PC-9 (cell line): ENCODE data around the gene VPS50. TPM values are rescaled to one million over a fixed set of nuclear protein-coding genes. Genes with fewer than 3 reads are reported as not detected.

Source experiments
- BruUV-seq: library from RNA; stranded (reverse); fragments of 400-500 nt; replicated peaks from 2 replicates; lab custom pipeline; 2021; lab: Mats Ljungman, UMichigan
- CTCF ChIA-PET: fragments of 300-600 bp; sonication (Branson Sonifier 250); formaldehyde crosslinking; loops from one replicate; lab custom pipeline; 2022; ENCODE audit warnings: antibody characterized with exemption; lab: Charles Lee
- POLR2A ChIA-PET: fragments of 300-600 bp; sonication (Branson Sonifier 250); formaldehyde crosslinking; loops from one replicate; lab custom pipeline; 2022; ENCODE audit warnings: antibody characterized with exemption; ENCODE audit not compliant: unreplicated experiment; lab: Charles Lee
- DNase-seq, 2 experiments: peaks; one replicate each; pipeline versions ENCODE4 v3.0.0 to v3.0.0-alpha.2; 2015 to 2022; ENCODE audit warnings: mixed read lengths in 1 of 2
- H2AFZ ChIP-seq: fragments of 200-600 bp; sonication (generic); 2 replicates; pipeline ENCODE4 v1.8.1; 2017; ENCODE audit warnings: antibody characterized with exemption
- H3F3A ChIP-seq: fragments of 200-600 bp; sonication (generic); 2 replicates; pipeline ENCODE4 v1.8.1; 2017; ENCODE audit warnings: antibody characterized with exemption, mild to moderate bottlenecking, low read depth; ENCODE audit not compliant: insufficient read depth
- H3K27ac ChIP-seq: fragments of 200-600 bp; sonication (generic); 2 replicates; pipeline ENCODE4 v1.6.1; 2016; ENCODE audit warnings: mixed run types
- H3K27me3 ChIP-seq: fragments of 200-600 bp; sonication (generic); 2 replicates; pipeline ENCODE4 v1.6.1; 2016; ENCODE audit warnings: low read depth, mixed run types; ENCODE audit not compliant: insufficient read depth
- H3K36me3 ChIP-seq: fragments of 200-600 bp; sonication (generic); 2 replicates; pipeline ENCODE4 v1.6.1; 2016; ENCODE audit warnings: low read depth, mixed run types
- H3K4me1 ChIP-seq: fragments of 200-600 bp; sonication (generic); replicated peaks from 2 replicates; pipeline ENCODE4 v1.6.1; 2016; ENCODE audit warnings: mixed run types; ENCODE audit not compliant: insufficient read depth
- H3K4me2 ChIP-seq: fragments of 200-600 bp; sonication (generic); 2 replicates; pipeline ENCODE4 v1.6.1; 2017; ENCODE audit warnings: mixed run types
- H3K4me3 ChIP-seq: fragments of 200-600 bp; sonication (generic); 2 replicates; pipeline ENCODE4 v1.6.1; 2016; ENCODE audit warnings: mixed run types
- H3K79me2 ChIP-seq: fragments of 200-600 bp; sonication (generic); 2 replicates; pipeline ENCODE4 v1.6.1; 2017; ENCODE audit warnings: low read depth, mixed run types
- H3K9me2 ChIP-seq: fragments of 200-600 bp; sonication (generic); 2 replicates; pipeline ENCODE4 v1.8.1; 2017; ENCODE audit warnings: mild to moderate bottlenecking; ENCODE audit not compliant: insufficient read depth
- H3K9me3 ChIP-seq: fragments of 200-600 bp; sonication (generic); 2 replicates; pipeline ENCODE4 v1.8.1; 2016; ENCODE audit warnings: low read depth; ENCODE audit not compliant: insufficient read depth
- H4K20me1 ChIP-seq: fragments of 200-600 bp; sonication (generic); 2 replicates; pipeline ENCODE4 v1.8.1; 2017; ENCODE audit not compliant: insufficient read depth
- CTCF ChIP-seq: fragments of 200-600 bp; sonication (generic); conservative IDR thresholded peaks from 2 replicates; pipeline ENCODE4 v1.6.1; 2017; ENCODE audit warnings: mixed run types, antibody characterized with exemption, mild to moderate bottlenecking, moderate library complexity
- EZH2 ChIP-seq: fragments of 200-600 bp; sonication (generic); IDR thresholded peaks from 2 replicates; pipeline ENCODE4 v1.8.0; 2017; ENCODE audit warnings: antibody characterized with exemption, low read depth
- intact Hi-C: fragments of 100-400 bp; cut with micrococcal nuclease; formaldehyde crosslinking; loops from one replicate; pipeline ENCODE4 v1.10.0; 2022; ENCODE audit not compliant: unreplicated experiment
- total RNA-seq: library from RNA; stranded (reverse); gene quantifications from 2 replicates; pipeline ENCODE4 v1.2.3, GENCODE V29; 2021

VPS50 gene
- total RNA-seq, 1 experiment from 2014 or later: 32.2 TPM

GRCh38 chr7:93228302-93228701 is 3.9 kb upstream of the VPS50 start:
- H3K27ac ChIP-seq: no peak overlapping the region
- no peaks in the 10 kb centered on the region for H3K27me3 ChIP-seq
- no peaks in the 10 kb centered on the region for H3K36me3 ChIP-seq
- no peak for TF ChIP-seq EZH2
- TF ChIP-seq CTCF: peak; percentile 90
- POLR2A ChIA-PET: no interaction called here
- H3F3A ChIP-seq: peaks cover 11% of the 10 kb centered on the region; the same call in 1 of the 2 replicates
- H3K9me3 ChIP-seq: no peaks in the 10 kb centered on the region
- no peaks in the 10 kb centered on the region; the same call in 1 of the 2 replicates for H3K9me2 ChIP-seq
- no TSS peak for BruUV-seq
- DNase-seq: peak in 1 of 2 experiments; percentile 64
- CTCF ChIA-PET: no interaction called here
- intact Hi-C loops: loop anchor here (1.0 to 10.0 kb wide), 3 partner anchors 174 to 607 kb away; no protein-coding TSS in a partner anchor
- H2AFZ ChIP-seq: no peak overlapping the region
- H4K20me1 ChIP-seq: no peaks in the 10 kb centered on the region
- H3K4me1 ChIP-seq: peaks cover 14% of the 10 kb centered on the region; the same call in 1 of the 2 replicates
- no peak overlapping the region for H3K4me2 ChIP-seq
- H3K4me3 ChIP-seq: no peak overlapping the region
- peaks cover 7% of the 10 kb centered on the region for H3K79me2 ChIP-seq

- BruUV-seq: no TSS peak
- peaks cover 11% of the 10 kb centered on the region; the same call in 1 of the 2 replicates for H3F3A ChIP-seq
- H3K36me3 ChIP-seq: no peaks in the 10 kb centered on the region
- peak overlapping the region; percentile 92 for H3K4me2 ChIP-seq
- CTCF ChIA-PET: interaction anchor here (0.7 to 1.6 kb wide), 2 partner anchors 703 to 1116 kb away, joined by 3 to 4 read pairs; partner anchors contain the start of gene RBM48
- H3K79me2 ChIP-seq: peaks cover 27% of the 10 kb centered on the region
- TF ChIP-seq EZH2 (no peak), CTCF (no peak)
- peak overlapping the region; percentile 85 for H2AFZ ChIP-seq
- H4K20me1 ChIP-seq: no peaks in the 10 kb centered on the region
- H3K4me1 ChIP-seq: peaks cover 14% of the 10 kb centered on the region; the same call in 1 of the 2 replicates
- intact Hi-C loops: loop anchor here (5.0 kb wide), 3 partner anchors 394 to 769 kb away; partner anchors contain the start of genes CDK6, PEX1 and RBM48
- H3K4me3 ChIP-seq: peak overlapping the region; percentile 70
- peak overlapping the region; percentile 86 for H3K27ac ChIP-seq
- H3K9me3 ChIP-seq: no peaks in the 10 kb centered on the region
- POLR2A ChIA-PET: interaction anchor here (0.5 to 0.8 kb wide), 3 partner anchors 114 to 356 kb away, joined by 3 to 11 read pairs (median 4); no protein-coding TSS in a partner anchor
- no peaks in the 10 kb centered on the region for H3K9me2 ChIP-seq
- DNase-seq: peak in 1 of 2 experiments; percentile 54
- no peaks in the 10 kb centered on the region for H3K27me3 ChIP-seq
These were observed 907 bp upstream of the VPS50 start for GRCh38 chr7:93231259-93231658.

- Histone ChIP-seq H3K4me3 (peak overlapping the region; percentile 70), H3F3A (peaks cover 11% of the 10 kb centered on the region; the same call in 1 of the 2 replicates), H3K79me2 (peaks cover 27% of the 10 kb centered on the region), H3K27me3 (no peaks in the 10 kb centered on the region), H3K4me1 (peaks cover 14% of the 10 kb centered on the region; the same call in 1 of the 2 replicates), H3K9me2 (no peaks in the 10 kb centered on the region), H3K27ac (no peak overlapping the region), H4K20me1 (no peaks in the 10 kb centered on the region), H3K36me3 (no peaks in the 10 kb centered on the region), H2AFZ (peak overlapping the region; percentile 85), H3K9me3 (no peaks in the 10 kb centered on the region), H3K4me2 (peak overlapping the region; percentile 84)
- ChIA-PET CTCF (interaction anchor here (1.1 to 1.6 kb wide), 2 partner anchors 116 to 704 kb away, joined by 4 to 5 read pairs; partner anchors contain the start of gene RBM48), POLR2A (interaction anchor here (0.5 to 0.8 kb wide), 5 partner anchors 9 to 1068 kb away, joined by 4 to 9 read pairs (median 4); partner anchors contain the start of genes ANKIB1 and KRIT1)
- no peak for DNase-seq
- TSS peak; percentile 44 for BruUV-seq
- TF ChIP-seq CTCF (no peak), EZH2 (no peak)
- intact Hi-C loops: loop anchor here (1.0 to 5.0 kb wide), 4 partner anchors 114 to 770 kb away; partner anchors contain the start of genes CDK6, PEX1 and RBM48
These were observed 480 bp downstream of the VPS50 start for GRCh38 chr7:93232673-93233018.
